ENCODE measurements around the gene GSE1.

GSE1 gene

GRCh38 chr16:85722128-85722893, 109.2 kb downstream of the GSE1 start:
- H3K36me3 ChIP-seq: no peaks in the 10 kb centered on the region
- H3K9me3 ChIP-seq: no peaks in the 10 kb centered on the region
- no peak overlapping the region for H3K27ac ChIP-seq
- H3K4me1 ChIP-seq (ENCODE audit: control insufficient read depth in 1 of 2, insufficient read depth in 1 of 2, low read depth in 1 of 2, low read length in 1 of 2): peaks cover 5 to 6% of the 10 kb centered on the region in 2 experiments
- no peaks in the 10 kb centered on the region for H3K27me3 ChIP-seq
- no peak for TF ChIP-seq CTCF (IDR thresholded peaks at IDR 0.05)
- no peak overlapping the region for H3K4me3 ChIP-seq (ENCODE audit: low read depth in 1 of 2, low read length in 1 of 2)

GRCh38 chr16:85724126-85724879, 111.2 kb downstream of the GSE1 start:
- Histone ChIP-seq H3K27me3 (no peaks in the 10 kb centered on the region), H3K9me3 (no peaks in the 10 kb centered on the region), H3K36me3 (no peaks in the 10 kb centered on the region), H3K4me3 (ENCODE audit: low read depth in 1 of 2, low read length in 1 of 2) (no peak overlapping the region), H3K27ac (no peak overlapping the region), H3K4me1 (ENCODE audit: control insufficient read depth in 1 of 2, insufficient read depth in 1 of 2, low read depth in 1 of 2, low read length in 1 of 2) (peaks cover under 1 to 3% of the 10 kb centered on the region in 2 experiments)
- TF ChIP-seq CTCF (IDR thresholded peaks at IDR 0.05): no peak

- H3K9me3 ChIP-seq: no peaks in the 10 kb centered on the region
- H3K27ac ChIP-seq: no peak overlapping the region
- no peak overlapping the region for H3K4me3 ChIP-seq (ENCODE audit: low read depth in 1 of 2, low read length in 1 of 2)
- H3K27me3 ChIP-seq: no peaks in the 10 kb centered on the region
- no peaks in the 10 kb centered on the region for H3K36me3 ChIP-seq
- H3K4me1 ChIP-seq (ENCODE audit: control insufficient read depth in 1 of 2, insufficient read depth in 1 of 2, low read depth in 1 of 2, low read length in 1 of 2): peaks cover 7 to 9% of the 10 kb centered on the region in 2 experiments
- TF ChIP-seq CTCF (IDR thresholded peaks at IDR 0.05): no peak
These were observed 111.8 kb downstream of the GSE1 start for GRCh38 chr16:85724936-85725335.

Data from neutrophil (primary cell).